Measurements from ENCODE around the gene PITX1.

PITX1 gene

DNA sequence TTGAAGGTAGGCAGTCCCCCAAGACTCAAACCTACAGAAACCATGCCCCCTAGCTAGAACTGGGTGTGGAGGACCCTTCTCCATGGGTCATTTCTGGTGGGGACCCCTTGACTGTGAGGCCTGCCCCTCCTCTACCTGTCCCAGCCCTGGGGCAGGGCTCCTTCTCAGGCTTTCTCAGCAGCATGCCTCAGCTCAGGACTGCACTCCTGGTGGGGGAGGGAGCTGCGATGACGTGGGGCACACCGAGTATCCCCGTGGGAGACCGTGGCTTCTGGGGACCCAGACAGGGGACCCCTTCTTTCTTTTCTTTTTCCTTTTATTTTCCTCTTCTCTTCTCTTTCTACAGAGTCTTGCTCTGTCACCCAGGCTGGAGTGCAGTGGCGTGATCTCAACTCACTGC is 27.0 kb upstream of the PITX1 start:
- DNase-seq: no peak

DNA sequence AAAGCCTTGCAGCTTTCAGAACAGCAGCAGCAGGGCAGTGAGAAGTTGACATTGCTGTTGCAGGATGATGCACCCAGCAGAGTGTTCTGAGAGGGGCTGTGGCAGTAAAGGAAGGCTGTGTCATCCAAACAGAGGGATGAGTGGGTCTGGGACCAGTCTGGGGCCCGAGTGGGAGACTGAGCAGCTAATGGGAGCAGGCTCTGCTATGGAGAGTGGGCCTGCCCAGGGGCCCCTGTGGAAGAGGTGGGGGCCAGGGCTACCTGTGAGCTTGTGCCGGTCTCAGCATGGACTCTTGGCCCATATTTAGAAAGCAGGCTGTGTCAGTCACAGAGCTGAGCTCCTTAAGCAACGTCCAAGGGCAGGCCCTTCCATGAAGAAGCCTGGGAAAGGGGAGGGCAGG is 26.0 kb upstream of the PITX1 start:
- DNase-seq: no peak

DNA sequence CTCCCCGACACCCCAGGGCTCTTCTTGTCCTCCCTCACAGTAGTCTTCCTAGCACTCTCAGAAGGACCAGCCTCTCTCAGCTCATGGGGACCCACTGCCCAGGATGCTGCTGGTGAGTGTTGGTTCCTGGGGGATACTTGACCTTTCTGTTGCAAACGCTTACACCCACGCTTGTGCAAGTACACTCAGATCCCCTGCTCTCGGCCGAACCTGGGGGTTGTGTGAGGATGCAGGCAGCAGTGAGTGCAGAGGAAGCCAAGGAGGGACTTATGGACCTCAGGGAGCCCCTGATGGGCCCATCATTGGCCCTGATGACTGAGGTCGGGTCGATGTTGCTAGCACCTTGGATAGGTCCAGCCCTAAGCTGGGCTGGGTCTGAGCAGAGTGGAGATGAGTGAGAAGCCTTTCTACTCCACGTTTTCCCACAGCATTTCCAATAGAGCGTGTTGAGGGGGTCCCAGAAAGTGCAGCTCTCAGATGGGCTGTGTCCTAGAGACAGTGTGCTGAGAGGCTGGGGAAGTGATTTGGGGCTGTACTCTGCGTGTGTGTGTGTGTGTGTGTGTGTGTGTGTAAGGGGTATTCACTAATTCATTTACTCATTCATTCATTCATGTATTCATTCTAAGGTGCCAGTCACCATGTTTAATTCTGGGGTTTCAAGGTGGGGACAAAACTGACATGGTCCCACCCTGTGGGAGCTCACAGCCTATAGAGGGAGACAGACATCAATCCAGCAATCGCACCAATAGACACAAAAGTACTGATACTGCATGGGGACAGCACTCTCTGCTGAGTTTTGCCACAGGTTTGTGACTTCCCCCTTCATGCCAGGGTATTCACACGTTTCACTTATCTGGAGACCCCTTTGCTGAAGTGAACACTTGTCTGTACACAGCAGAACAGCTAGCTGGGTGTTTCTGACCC is 25.2 kb upstream of the PITX1 start:
- peak; percentile 15 for DNase-seq

DNA sequence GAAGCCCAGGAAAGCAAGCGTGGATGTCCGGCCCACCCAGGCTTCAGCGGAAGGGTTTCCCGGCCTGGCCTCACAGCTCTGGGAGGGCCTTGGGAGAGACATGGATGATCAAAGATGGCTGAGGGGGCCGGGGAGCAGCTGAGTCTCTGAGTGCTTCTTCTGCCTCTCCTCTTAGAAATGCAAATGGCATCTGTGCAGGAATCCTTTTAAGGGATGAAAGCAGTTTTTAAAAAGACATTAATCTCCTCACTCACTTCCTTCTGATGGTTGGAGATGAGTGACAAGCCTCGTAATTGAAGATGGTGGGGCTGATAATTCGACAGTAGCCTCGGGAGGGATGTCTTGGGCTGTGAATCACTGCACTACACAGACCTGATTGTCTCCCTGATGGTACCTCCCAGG is 24.3 kb upstream of the PITX1 start:
- no peak for DNase-seq

- no peak for DNase-seq
These were observed 23.2 kb upstream of the PITX1 start for GRCh38 chr5:135057233-135057632.

DNA sequence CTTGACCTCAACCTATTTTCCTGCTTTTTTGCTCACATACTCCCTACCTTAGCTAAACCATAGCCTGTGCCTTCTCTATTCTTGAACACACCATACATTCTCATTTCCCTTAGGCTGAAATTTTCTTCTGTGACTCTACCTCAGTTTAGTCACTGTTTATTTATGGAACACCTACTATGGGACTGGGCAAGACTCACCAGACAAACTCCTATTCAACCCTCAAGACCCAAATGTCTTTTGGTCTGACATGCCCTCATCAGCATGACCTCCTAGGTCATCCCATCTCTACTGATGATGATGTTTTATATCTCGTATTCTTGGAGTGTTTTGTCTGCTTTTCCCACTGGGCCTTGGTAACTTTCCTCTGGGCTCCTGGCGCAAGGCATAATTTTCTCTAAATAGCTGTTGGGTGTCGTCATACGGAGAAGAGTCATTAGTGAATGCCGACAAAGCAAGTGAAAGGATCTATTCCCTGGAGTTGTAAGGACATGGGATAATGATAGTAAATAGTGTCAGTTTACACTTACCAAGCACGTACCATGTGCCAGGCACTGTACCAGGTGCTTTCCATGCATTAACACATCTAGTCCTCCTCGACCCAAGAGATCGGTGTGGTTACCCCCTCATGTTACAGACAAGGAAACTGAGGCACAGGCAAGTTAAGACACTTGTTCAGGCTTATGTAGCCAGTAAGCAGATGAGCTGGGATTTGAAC is 22.4 kb upstream of the PITX1 start:
- DNase-seq: no peak

DNA sequence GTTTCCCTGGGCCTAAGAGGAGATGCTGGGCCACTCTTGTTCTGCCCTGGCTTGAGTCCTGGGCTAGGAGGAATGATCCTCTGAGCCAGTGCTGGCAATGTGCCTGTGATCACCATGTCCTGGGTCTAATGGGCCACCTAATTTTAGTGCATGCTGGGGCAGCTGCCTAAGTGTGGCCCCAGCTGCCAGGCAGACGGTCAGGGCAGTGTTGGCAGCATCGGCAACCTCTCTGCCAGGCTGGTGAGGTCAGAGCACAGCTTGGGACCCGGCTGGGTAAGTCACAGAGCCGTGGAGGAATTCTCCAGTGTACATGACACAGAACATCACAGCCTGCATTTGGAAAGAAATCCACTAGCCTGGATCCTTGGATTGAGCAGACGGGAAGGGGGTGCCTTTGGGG is 21.4 kb upstream of the PITX1 start:
- DNase-seq: no peak

DNA sequence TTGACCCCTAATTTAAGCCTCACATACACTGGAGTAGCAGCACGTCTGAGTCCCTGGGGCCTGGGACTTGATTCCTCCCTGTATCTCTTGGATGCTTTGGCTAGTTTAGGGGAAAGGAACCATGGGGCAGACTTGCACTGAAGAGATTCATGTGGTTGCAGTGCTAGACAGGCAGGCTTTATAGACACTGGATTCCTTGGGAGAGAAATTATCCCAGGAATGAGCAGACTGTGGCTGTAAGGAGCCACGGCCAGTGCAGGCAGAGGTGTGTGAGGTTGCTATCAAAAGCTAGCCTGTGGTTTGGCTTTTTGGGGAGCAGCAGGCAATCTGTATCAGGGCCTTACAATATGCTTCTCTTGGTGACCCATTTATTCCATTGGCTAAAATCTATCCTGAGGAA is 20.5 kb upstream of the PITX1 start:
- DNase-seq: no peak

GRCh38 chr5:135053989-135054388 is 20.0 kb upstream of the PITX1 start:
- no peak for DNase-seq

GRCh38 chr5:135053278-135053677 is 19.2 kb upstream of the PITX1 start:
- DNase-seq: peak; percentile 68

GRCh38 chr5:135052511-135053145 is 18.6 kb upstream of the PITX1 start:
- peak; percentile 12 for DNase-seq

GRCh38 chr5:135051872-135052271 is 17.8 kb upstream of the PITX1 start:
- peak; percentile 66 for DNase-seq

DNA sequence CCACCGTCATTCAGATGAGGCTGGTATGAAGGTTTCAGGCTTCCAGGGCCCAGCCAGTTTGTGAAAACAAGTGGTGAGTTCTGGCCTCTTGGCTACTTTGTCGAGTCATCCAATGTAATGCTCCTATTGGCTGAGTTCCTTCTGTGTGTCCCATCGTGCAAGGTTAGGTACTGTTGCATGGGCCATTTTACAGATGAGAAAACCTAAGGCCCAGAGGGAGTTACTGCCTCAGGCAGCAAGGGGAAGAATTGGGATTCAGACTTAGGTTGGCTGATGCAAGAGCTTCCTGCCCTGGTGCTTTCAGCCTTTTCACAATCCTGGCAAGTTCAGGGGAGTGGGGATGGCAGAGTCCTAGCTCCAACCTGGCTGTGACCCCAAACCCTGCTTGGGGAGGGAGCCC is 17.4 kb upstream of the PITX1 start:
- DNase-seq: peak; percentile 61

GRCh38 chr5:135050244-135050767 is 16.3 kb upstream of the PITX1 start:
- DNase-seq: no peak

- no peak for DNase-seq
These were observed 14.9 kb upstream of the PITX1 start for GRCh38 chr5:135048930-135049329.

- no peak for DNase-seq
These were observed 14.3 kb upstream of the PITX1 start for GRCh38 chr5:135048286-135048685.

DNA sequence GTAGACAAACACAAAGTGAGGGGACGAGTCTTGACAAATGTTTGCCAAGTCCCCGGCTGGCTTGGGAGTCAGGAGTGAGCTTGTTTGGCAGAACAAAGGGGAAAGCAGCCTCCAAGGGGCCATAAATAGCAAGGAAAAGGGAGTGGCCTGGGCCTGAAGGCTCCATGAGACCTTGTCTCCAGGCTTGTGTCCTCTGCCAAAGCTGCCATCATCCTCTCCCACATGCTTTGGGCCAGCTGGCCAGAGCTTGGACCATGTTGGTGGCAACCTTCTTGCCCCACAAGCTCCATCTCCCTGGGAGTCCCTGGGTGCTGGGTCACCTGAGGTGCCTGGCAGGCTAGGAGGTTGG is 13.3 kb upstream of the PITX1 start:
- DNase-seq: no peak

DNA sequence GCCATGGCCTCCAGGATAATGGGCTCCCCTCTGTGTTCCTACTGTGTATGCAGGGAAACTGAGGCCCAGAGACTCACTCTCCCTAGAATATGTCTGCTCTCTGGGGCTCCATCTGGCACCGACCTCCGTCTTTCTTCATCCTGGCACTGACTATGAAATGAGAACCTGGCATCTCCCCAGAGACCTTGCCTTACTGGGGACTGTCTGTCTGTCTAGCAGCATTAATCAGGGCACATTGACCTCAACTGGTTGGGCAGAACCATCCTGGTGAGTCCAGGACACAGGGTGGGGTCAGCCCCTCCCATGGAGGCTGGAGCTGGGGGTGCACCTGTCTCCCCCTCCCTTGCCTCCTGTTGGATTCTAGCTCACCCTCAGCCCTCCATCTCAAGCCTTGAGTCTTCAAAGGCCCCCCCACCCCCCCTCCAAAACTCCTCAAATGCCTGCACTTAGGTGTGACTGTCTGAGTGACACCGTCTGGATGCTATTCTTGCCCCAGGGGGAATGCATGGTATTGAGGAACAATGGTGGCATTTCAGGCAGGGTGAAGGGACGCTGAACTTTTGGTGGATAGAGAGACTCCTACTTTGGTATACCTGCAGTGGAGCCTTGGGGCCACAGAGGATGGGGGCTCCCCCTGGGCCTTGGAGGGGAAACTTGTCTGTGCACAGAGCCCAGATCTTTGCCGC is 12.8 kb upstream of the PITX1 start:
- DNase-seq: no peak

- no peak for DNase-seq
These were observed 11.5 kb upstream of the PITX1 start for GRCh38 chr5:135045488-135045887.

- no peak for DNase-seq
These were observed 8.6 kb upstream of the PITX1 start for GRCh38 chr5:135042595-135042994.

DNA sequence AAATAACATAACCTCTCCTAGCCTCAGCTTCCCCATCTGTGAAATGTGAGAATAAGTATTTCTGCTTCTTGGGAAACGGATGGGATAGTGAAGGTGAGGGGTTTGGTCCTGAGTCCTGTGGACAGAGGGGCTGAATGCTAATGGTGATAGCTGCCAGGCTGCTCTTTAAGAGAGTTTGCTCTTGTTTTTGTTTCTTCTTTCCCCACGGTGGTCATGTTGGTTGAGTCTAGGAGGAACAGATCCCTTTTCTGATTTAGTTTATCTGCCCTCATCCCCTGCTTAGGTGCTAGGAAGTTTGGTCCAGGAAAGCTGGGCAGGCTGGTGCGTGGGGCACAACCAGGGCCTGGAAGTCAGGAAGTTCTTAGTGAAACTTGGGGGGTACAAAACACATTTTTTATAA is 7.7 kb upstream of the PITX1 start:
- DNase-seq: no peak

DNA sequence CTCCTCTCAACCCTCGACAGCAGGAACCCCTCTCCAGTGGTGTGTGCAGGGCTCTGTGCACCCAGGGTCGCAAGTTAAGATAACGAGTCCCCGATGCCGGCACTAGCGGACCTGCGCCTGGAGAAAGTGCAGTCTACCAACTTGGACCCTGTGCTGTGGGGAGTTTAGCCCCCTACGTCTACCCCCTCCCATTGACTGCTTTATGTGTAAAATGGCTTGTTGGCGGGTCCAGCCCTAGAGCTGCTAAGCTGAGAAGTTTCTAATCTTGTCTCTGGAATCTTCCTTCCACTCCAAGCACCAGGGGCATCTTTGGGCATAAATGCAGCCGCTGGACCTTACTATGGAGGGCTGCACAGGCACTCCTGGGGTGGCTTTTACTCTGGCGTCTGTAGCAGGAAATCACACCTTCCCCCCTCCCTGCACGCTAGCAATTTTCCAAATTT is 7.1 kb upstream of the PITX1 start:
- DNase-seq: no peak

All from OCI-M1 (cell line).